SJCRH30 (cell line): ENCODE data around the gene SSC4D. TPM values are rescaled to one million over a fixed set of nuclear protein-coding genes. Genes with fewer than 3 reads are reported as not detected.
"Not testable (repeated sequence)": the region's sequence is repeated elsewhere in the genome, so short reads cannot be mapped to it uniquely, and the experiment has no call there.

ENCODE experiments used
- DNase-seq, 2 experiments: peaks; one replicate each; pipeline ENCODE4 v3.0.0-alpha.2; 2015 to 2020
- H3K27ac ChIP-seq: fragments of 250-450 bp; sonication (Bioruptor Pico); 2 replicates; pipeline ENCODE4 v1.5.1; 2020; ENCODE audit warnings: mild to moderate bottlenecking, moderate library complexity
- H3K27me3 ChIP-seq: fragments of 250-450 bp; sonication (Bioruptor Pico); 2 replicates; pipeline ENCODE4 v1.5.1; 2020; ENCODE audit warnings: mild to moderate bottlenecking, moderate library complexity
- H3K36me3 ChIP-seq: fragments of 250-450 bp; sonication (Bioruptor Pico); 2 replicates; pipeline ENCODE4 v1.5.1; 2020; ENCODE audit warnings: mild to moderate bottlenecking, moderate library complexity
- H3K4me1 ChIP-seq: fragments of 250-450 bp; sonication (Bioruptor Pico); 2 replicates; pipeline ENCODE4 v1.5.1; 2020; ENCODE audit warnings: mild to moderate bottlenecking, moderate library complexity
- H3K4me3 ChIP-seq: fragments of 250-450 bp; sonication (Bioruptor Pico); 2 replicates; pipeline ENCODE4 v1.5.1; 2020; ENCODE audit warnings: mild to moderate bottlenecking, moderate library complexity
- H3K9me3 ChIP-seq: fragments of 250-450 bp; sonication (Bioruptor Pico); replicated peaks from 2 replicates; pipeline ENCODE4 v1.5.1; 2020; ENCODE audit warnings: mild to moderate bottlenecking, moderate library complexity
- total RNA-seq: library from RNA; depleted of rRNA; stranded (reverse); fragments of >200 nt; shearing (Covaris generic); gene quantifications from 2 replicates; pipeline ENCODE4 v1.2.3, GENCODE V29; 2014

The SSC4D gene
- total RNA-seq, 1 experiment from 2014 or later: 1.8 TPM

- Histone ChIP-seq H3K27me3 (no peaks in the 10 kb centered on the region), H3K9me3 (no peaks in the 10 kb centered on the region), H3K36me3 (no peaks in the 10 kb centered on the region), H3K4me3 (no peak overlapping the region), H3K27ac (no peak overlapping the region), H3K4me1 (peaks cover 13% of the 10 kb centered on the region)
- DNase-seq: no peak
Observed at GRCh38 chr7:76381814-76382213, 27.7 kb downstream of the SSC4D start.

DNA sequence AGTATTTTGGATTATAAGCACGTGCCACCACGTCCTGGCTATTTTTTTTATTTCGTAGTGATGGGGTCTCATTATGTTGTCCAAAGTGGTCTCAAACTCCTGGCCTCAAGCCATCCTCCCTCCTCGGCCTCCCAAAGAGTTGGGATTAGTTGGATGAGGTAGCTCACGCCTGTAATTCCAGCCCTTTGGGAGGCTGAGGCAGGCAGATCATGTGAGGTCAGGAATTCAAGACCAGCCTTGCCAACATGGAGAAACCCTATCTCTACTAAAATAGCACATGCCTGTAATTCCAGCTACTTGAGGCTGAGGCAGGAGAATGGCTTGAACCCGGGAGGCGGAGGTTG is 28.9 kb downstream of the SSC4D start:
- Histone ChIP-seq H3K36me3 (no peaks in the 10 kb centered on the region), H3K4me3 (peak overlapping the region; percentile 53), H3K9me3 (no peaks in the 10 kb centered on the region), H3K4me1 (peaks cover 8% of the 10 kb centered on the region), H3K27ac (peak overlapping the region; percentile 82), H3K27me3 (no peaks in the 10 kb centered on the region)
- no peak for DNase-seq

DNA sequence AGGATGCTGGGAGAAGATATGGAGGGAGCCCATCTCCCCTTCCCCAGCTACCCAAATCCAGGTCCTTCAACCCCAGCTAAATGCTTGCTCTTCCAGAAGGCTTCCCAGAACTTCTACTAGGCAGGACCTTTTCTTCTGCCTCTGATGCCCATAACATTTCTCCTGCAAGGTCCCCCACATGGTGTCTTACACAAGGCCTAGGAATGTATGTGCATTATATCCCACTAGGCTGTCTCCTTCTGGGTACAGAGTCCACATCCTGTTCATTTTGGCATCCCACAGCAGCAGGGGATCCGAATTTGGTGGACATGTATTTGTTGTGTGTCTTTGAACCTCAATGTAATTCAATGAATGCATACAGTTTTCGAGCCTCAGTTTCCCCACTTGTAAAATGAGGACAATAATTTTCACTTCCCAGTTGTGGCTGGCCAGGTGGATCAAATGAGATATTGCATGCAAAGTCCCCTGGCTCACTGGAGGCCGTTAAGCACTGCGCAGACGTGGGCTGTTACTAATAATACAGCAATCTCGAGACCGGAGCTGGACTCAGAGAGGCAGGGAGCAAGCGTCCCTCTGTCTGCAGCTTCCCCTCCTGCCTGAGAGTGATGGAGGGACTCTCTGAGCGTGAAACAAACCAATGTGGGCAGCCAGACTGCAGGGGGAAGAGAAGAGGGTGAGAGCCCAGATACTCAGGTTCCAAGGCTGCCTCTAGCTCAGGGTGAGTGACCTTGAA is 32.1 kb downstream of the SSC4D start:
- Histone ChIP-seq H3K4me1 (peaks cover 8% of the 10 kb centered on the region), H3K27me3 (no peaks in the 10 kb centered on the region), H3K36me3 (no peaks in the 10 kb centered on the region), H3K4me3 (no peak overlapping the region), H3K27ac (no peak overlapping the region), H3K9me3 (no peaks in the 10 kb centered on the region)
- DNase-seq: no peak

- H3K4me1 ChIP-seq: peaks cover under 1% of the 10 kb centered on the region
- no peak overlapping the region for H3K4me3 ChIP-seq
- no peaks in the 10 kb centered on the region for H3K9me3 ChIP-seq
- H3K36me3 ChIP-seq: no peaks in the 10 kb centered on the region
- no peak overlapping the region for H3K27ac ChIP-seq
- no peak for DNase-seq
- no peaks in the 10 kb centered on the region; the same call in 1 of the 2 replicates for H3K27me3 ChIP-seq
Observed at GRCh38 chr7:76375251-76375650, 34.2 kb downstream of the SSC4D start.

- H3K27me3 ChIP-seq: no peaks in the 10 kb centered on the region; the same call in 1 of the 2 replicates
- no peak overlapping the region for H3K27ac ChIP-seq
- DNase-seq: no peak
Observed at GRCh38 chr7:76372984-76373833, 36.3 kb downstream of the SSC4D start.

DNA sequence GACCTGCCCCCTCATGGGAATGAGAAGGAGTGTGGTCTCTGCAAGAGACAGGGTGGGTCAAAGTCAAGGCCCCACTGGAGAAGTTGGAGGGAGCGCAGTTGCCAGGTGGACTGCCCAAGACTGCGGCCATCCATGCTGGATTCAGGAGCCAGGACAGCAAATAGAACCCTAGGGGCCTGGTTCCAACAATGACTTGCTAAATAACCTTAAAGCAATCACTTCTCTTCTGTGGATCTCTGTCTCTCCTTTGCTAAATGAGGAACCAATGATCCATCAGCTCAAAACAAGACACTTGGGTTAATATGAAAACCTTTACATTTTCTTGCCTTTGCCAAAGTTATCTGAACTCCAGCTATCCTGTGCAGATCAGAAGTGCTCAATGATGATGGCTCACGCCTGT is 38.1 kb downstream of the SSC4D start:
- Histone ChIP-seq H3K4me1 (no peaks in the 10 kb centered on the region; the same call in 1 of the 2 replicates), H3K4me3 (no peak overlapping the region), H3K27me3 (no peaks in the 10 kb centered on the region; the same call in 1 of the 2 replicates), H3K27ac (no peak overlapping the region), H3K36me3 (no peaks in the 10 kb centered on the region), H3K9me3 (no peaks in the 10 kb centered on the region)
- DNase-seq: no peak

More at GRCh38 chr7:76372984-76373833, 36.3 kb downstream of the SSC4D start:
- no peaks in the 10 kb centered on the region; the same call in 1 of the 2 replicates for H3K4me1 ChIP-seq
- no peak overlapping the region for H3K4me3 ChIP-seq
- H3K36me3 ChIP-seq: no peaks in the 10 kb centered on the region
- no peaks in the 10 kb centered on the region for H3K9me3 ChIP-seq

GRCh38 chr7:76369018-76369417 is 40.5 kb downstream of the SSC4D start:
- H3K9me3 ChIP-seq: no peaks in the 10 kb centered on the region
- H3K27me3 ChIP-seq: no peaks in the 10 kb centered on the region; the same call in 1 of the 2 replicates
- H3K36me3 ChIP-seq: no peaks in the 10 kb centered on the region
- no peak overlapping the region for H3K27ac ChIP-seq
- no peak overlapping the region for H3K4me3 ChIP-seq
- DNase-seq: no peak
- H3K4me1 ChIP-seq: peaks cover 2% of the 10 kb centered on the region

- Histone ChIP-seq H3K4me1 (peaks cover 4% of the 10 kb centered on the region), H3K9me3 (no peaks in the 10 kb centered on the region), H3K4me3 (no peak overlapping the region), H3K36me3 (no peaks in the 10 kb centered on the region), H3K27ac (no peak overlapping the region), H3K27me3 (no peaks in the 10 kb centered on the region; the same call in 1 of the 2 replicates)
- no peak for DNase-seq
Observed at GRCh38 chr7:76368190-76368589, 41.3 kb downstream of the SSC4D start.

GRCh38 chr7:76364198-76364584 is 45.3 kb downstream of the SSC4D start:
- no peaks in the 10 kb centered on the region for H3K9me3 ChIP-seq
- DNase-seq: peak; percentile 30 to 51
- H3K4me1 ChIP-seq: peaks cover 9% of the 10 kb centered on the region
- peak overlapping the region; percentile 38; the same call in 1 of the 2 replicates for H3K4me3 ChIP-seq
- H3K27ac ChIP-seq: peak overlapping the region; percentile 92
- H3K36me3 ChIP-seq: no peaks in the 10 kb centered on the region
- no peaks in the 10 kb centered on the region for H3K27me3 ChIP-seq

GRCh38 chr7:76363754-76364153 is 45.7 kb downstream of the SSC4D start:
- not testable (repeated sequence) for H3K9me3 ChIP-seq, H3K36me3 ChIP-seq, DNase-seq, H3K4me1 ChIP-seq, H3K27me3 ChIP-seq
- H3K27ac ChIP-seq: peak overlapping the region; percentile 92
- H3K4me3 ChIP-seq: peak overlapping the region; percentile 38; the same call in 1 of the 2 replicates

- Histone ChIP-seq H3K4me1 (peaks cover 9% of the 10 kb centered on the region), H3K9me3 (no peaks in the 10 kb centered on the region), H3K4me3 (peak overlapping the region; percentile 96), H3K36me3 (peaks cover 26% of the 10 kb centered on the region), H3K27ac (peak overlapping the region; percentile 93), H3K27me3 (no peaks in the 10 kb centered on the region)
- DNase-seq: no peak
Observed at GRCh38 chr7:76359978-76360638, 49.4 kb downstream of the SSC4D start.

GRCh38 chr7:76359111-76359977 is 50.2 kb downstream of the SSC4D start:
- Histone ChIP-seq H3K4me3 (peak overlapping the region; percentile 96), H3K4me1 (peaks cover 9% of the 10 kb centered on the region), H3K36me3 (peaks cover 34% of the 10 kb centered on the region), H3K27me3 (no peaks in the 10 kb centered on the region), H3K9me3 (no peaks in the 10 kb centered on the region), H3K27ac (peak overlapping the region; percentile 93)
- DNase-seq: peak; percentile 99 to 100

- peak within 1 kb of the TSS; percentile 96 for H3K4me3 ChIP-seq
- DNase-seq: peak; percentile 88 to 91
Observed at GRCh38 chr7:76358481-76359110, 50.9 kb downstream of the SSC4D start, which contains the start of gene YWHAG. Gene YWHAG, minus strand, starts transcription at chr7:76358991. Its CDS starts 183 bp downstream, at chr7:76358808.

More at GRCh38 chr7:76358481-76359110, 50.9 kb downstream of the SSC4D start, which contains the start of gene YWHAG:
- no peaks in the 10 kb centered on the region for H3K9me3 ChIP-seq
- peaks cover 5% of the 10 kb centered on the region for H3K4me1 ChIP-seq
- peaks cover 36% of the 10 kb centered on the region for H3K36me3 ChIP-seq
- peak within 1 kb of the TSS; percentile 93 for H3K27ac ChIP-seq
- no peaks in the 10 kb centered on the region for H3K27me3 ChIP-seq
